SW 1271 (cell line): ENCODE results near the gene TSR3.

ENCODE experiments used
- DNase-seq, 2 experiments: peaks; one replicate each; lab custom pipeline; 2025; lab: John Stamatoyannopoulos, UW

The TSR3 gene

GRCh38 chr16:1323296-1324239 is 28.1 kb downstream of the TSR3 start:
- no peak for DNase-seq

GRCh38 chr16:1322407-1322806 is 29.3 kb downstream of the TSR3 start:
- DNase-seq: no peak

DNA sequence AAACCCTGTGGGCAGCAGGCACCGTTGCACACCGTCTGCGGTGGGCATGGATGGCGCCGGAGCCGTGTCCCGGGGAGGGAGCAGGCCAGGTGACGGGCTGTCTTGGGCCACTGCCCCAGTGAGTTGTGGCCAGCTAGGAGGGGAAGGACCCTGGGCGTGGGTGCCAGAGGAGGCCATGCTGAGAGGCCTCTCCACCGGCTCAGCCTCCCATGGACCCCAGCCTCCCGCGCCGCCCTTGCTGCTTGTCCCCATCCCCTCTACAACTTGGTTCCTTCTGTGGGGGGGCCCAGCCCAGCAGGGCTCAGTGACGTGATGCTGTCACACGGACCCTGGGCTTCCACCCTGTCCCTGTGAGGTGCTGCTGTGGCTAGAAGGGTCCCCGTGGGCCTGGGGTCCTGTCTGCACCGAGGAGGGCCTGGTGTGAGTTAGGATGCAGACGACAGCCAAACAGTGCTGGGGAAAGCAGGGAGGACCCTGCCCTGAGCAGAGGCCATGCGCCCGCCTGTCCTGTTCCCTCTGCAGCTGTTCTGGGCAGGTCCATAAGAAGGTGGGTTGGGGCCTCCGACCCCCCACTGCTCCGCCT is 30.9 kb downstream of the TSR3 start:
- DNase-seq: no peak

DNA sequence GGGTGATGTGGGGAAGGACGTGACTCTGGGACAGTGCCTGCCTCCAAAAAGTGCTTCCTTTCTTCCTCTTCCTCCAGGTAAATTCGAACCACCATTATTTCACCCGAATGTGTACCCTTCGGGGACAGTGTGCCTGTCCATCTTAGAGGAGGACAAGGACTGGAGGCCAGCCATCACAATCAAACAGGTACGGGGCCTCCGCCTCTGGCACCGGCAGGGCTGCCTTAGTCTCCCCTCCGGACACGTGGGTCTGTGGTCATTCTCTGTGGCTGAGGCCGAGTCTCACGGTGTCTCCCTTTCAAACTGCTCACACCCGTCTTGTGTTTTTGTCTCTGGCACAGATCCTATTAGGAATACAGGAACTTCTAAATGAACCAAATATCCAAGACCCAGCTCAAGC is 31.6 kb downstream of the TSR3 start:
- no peak for DNase-seq

- DNase-seq: no peak
Observed at GRCh38 chr16:1319041-1319440, 32.6 kb downstream of the TSR3 start.

DNA sequence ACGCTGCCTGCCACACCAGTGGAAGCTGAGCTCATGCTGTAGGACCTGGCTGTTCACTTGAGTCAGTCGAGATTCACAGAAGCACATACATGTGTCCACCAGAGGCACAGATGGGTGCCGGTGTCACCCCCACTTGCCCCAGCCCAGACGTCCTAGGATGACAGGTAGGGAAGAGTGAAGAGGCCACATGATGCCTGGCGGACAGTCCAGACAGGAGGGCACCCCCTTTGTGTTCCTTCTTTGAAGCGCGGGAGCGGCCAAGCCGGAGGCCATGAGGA is 33.5 kb downstream of the TSR3 start:
- DNase-seq: no peak

DNA sequence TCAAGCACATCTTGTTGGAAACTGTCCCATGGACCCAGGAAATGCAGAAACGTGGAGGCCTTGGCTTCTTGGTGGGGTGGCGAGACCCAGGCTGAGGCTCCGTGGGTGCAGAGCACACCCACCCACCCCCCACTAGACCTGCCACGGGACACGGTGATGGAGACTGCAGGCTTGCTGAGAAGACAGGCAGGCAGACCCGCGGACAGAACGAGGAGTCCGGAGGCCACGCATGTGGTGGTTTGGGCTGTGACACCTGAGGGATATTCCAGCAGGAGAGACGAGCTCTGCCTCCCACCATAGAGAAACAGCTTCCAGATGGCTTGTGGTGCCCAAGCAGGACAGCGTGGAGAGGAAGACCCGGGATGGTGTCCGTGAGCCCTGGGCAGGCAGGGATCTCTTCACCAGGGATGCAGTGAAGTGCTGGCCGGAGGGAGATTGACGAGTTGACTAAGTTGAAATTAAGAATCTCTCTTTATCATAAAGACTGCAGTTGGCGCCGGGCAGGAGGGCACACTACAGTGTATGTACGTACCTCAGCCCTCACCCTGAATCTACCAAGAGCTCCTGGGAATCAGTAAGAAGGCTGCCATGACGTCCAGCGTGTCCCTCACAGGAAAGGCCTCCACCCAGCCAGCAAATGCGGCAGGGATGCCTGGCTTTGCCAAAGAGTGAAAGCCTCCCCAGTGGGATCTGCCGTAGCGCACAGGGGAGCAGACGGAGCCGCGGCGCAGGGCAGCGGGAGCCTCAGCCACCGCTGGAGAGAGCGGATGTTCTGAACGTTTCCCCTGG is 34.0 kb downstream of the TSR3 start:
- no peak for DNase-seq

- DNase-seq: no peak
Observed at GRCh38 chr16:1316033-1316405, 35.7 kb downstream of the TSR3 start.

DNA sequence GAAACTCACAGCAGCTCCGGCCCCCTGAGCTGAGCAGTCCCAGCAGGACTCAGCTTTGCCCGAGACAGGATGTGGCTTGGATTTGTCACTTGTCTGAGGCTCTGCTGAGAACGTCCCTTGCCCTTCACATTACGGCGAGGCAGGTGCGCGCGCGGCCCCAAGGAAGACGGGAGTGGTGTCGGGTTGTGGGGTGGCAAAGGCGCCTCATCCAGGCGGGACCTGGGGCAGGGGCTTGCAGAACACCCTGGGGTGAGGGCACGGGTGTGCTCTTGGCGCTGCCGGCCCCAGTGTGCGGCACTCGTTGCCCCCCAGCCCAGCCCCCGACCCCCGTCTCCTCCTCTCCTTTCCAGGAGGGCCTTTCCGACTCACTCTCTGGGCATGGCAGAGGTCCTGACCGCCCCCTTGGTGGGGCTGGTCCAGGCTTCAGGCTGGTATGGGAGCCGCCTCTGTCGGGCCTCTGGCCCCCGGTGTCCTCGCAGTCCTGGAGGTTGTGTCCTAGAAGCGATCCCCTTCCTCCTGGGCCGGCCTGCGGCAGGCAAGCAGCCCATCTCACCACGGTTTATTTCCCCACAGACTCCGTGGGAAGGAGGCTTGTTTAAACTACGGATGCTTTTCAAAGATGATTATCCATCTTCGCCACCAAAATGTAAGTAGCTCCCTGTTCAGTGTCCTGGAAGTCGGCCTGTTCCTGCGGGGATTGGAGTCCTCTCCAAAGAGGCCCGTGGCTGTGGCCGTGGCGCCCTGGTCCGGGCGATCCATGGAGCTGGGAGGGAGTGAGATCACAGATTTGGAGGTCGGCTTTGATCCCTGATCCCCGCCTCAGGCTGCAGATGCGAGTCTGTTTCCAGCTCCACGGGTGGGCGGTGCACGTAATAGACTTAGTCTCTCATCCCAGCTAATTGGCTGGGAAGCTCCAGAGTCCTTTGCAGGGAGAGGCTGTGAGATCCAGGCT is 36.3 kb downstream of the TSR3 start:
- DNase-seq: no peak

- no peak for DNase-seq
Observed at GRCh38 chr16:1314399-1315068, 37.1 kb downstream of the TSR3 start.

- DNase-seq: no peak
Observed at GRCh38 chr16:1313721-1314369, 37.8 kb downstream of the TSR3 start.

GRCh38 chr16:1312903-1313302 is 38.8 kb downstream of the TSR3 start:
- no peak for DNase-seq

DNA sequence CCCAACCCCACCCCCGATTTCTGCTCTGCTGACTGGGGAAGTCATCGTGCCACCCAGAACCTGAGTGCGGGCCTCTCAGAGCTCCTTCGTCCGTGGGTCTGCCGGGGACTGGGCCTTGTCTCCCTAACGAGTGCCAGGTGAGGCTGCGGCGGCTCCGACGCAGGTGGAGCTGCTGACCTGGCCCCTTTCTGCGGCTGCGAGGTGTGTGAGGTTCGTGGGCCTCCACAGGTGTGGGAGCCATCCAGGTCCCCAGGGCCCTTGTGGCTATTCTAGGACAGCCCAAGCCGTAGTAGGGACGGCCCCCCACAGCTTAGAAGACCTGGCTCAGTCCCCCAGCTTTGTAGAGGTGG is 39.2 kb downstream of the TSR3 start:
- DNase-seq: no peak

DNA sequence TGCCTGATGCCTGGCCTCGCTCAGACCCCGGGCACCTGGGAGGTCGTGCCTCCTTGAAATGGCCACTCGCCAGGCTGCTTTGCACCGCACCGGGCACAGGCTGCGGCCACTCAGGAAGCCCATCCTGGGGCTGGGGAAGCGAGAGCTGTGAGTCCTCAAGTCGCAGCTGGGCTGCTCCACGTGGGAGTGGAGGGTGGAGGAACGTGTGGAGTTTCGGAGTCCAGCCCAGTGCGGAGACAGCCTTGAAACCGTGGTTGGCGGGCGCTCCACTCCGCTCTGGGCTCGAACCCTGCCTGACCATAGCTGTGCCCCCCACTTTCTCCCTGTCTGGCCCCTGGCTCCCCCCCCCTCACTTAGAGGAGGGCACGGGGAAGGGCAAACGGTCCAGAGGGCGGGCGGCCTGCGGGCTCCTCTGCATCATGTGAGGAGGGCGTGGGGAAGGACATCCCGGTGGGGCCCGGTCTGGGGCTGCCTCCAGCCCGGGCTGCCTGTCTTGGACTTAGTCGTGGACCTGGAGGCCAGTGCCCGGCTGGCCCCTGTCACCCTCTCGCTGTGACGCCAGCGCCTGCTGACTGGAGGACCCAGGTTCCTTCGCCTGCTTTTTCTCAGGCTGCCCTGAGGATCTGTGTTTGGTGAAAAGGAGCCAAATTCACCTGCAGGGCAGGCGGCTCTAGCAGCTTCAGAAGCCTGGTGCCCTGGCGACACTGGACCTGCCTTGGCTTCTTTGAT is 39.8 kb downstream of the TSR3 start:
- no peak for DNase-seq

- no peak for DNase-seq
Observed at GRCh38 chr16:1311212-1311737, 40.4 kb downstream of the TSR3 start.

DNA sequence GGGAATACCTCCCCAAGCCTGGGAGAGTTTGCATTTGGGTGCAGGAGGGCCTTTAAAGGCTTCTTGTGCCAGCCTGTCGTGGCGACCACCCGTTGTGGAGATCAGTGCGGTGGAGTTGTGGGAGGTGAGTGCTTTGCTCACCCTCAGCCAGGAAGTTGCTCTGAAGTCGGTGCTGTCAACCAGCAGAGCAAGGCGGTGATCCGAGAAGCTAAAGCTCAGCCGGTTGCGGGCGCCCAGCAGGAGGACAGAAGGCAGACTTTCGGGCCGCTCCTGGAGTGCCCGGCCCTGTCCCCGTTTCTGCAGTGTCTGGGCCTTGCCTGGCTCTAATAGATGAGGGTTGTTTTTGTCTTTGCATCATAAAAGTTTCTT is 40.9 kb downstream of the TSR3 start:
- no peak for DNase-seq

DNA sequence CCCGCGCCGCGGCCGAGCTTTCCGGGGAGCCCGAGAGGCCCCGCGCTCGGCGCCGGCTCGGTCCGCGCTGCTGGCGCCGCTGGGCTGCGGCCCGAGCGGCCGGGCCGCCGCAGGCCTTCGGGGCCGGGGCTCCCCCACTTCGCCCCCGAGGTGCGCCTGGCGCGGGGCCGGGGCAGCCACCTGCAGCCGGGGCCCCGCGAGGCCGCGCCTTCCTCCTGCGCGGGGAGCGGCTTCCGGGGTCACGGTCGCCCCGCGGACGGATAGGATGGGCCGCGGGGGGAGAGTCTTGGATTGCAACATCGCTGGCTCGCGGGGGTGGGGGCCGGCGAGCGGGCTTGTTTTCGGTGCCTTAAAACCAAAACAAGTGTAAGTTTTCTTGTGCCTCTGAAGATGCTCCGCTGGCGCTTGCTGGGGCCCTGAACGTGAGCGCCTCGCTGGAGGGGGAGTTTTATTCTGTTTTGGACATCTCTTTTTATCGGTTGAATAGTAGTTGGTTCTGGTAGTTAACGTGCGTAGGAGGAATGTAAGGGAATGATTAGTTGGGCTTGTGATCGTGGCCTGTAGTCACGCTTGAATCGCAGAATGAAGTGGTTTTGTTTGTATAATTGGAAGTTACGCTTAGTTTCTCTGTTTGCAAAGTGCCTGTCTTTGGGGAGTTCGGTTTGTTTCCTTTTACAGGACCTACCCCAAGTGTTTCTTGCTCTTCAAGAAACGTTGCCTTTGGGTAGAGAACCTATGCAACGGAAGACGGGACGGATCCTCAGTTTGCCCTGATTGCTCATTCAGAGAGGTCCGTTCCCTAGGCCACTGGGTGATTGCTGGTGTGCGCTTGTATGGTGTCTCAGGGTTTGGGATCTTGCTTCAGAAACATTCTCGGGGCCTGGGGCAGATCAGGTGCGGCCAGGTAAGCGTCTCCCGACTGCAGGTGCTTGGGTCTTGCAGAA is 41.5 kb downstream of the TSR3 start:
- no peak for DNase-seq

GRCh38 chr16:1308977-1309885 is 42.4 kb downstream of the TSR3 start, which contains the start of gene UBE2I:
Gene UBE2I (plus strand): TSS chr16:1309636. CDS start chr16:1314031, 4,395 bp downstream.
- DNase-seq: peak; percentile 78 to 89
